ENCODE data around the gene AMBRA1. TPM values are rescaled to one million over a fixed set of nuclear protein-coding genes. Genes with fewer than 3 reads are reported as not detected.

The AMBRA1 gene
- total and polyA plus RNA-seq, 11 donors: 5.6 to 23.5 (median 16.2) TPM

DNA sequence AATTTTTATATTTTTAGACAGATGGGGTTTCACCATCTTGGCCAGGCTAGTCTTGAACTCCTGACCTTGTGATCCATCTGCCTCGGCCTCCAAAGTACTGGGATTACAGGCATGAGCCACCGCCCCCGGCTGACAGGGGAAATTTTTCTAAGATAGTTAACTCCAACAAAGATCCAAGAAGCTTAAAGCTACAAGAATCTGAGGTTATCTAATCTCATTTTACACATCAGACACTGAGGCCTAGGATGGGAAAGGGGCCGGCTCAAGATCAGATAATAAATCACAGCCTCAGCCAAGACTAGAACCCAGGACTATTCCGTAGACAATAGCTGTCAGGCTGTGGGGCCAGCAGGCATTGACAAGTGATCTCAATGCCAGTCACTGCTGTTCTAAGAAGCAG, 94.0 kb downstream of the AMBRA1 start:
- TF ChIP-seq CTCF (IDR thresholded peaks at IDR 0.05) (no peak), POLR2A (IDR thresholded peaks at IDR 0.05) (no peak)
- no peak overlapping the region for H3K4me3 ChIP-seq
- no peaks in the 10 kb centered on the region for H3K27me3 ChIP-seq
- H3K36me3 ChIP-seq: peaks cover 0 to 23% (median 17%) of the 10 kb centered on the region in 9 donors
- H3K27ac ChIP-seq: peak overlapping the region in 1 of 12 donors; percentile 26
- no peak for DNase-seq
- H3K9me3 ChIP-seq: no peaks in the 10 kb centered on the region
- peaks cover 0 to 39% (median 19%) of the 10 kb centered on the region in 12 donors for H3K4me1 ChIP-seq
- WGBS, 4 donors: 84 to 88% (median 86%) methylated on average over 5 of the region's 5 CpGs
- intact Hi-C loops (cut with DNase I): no loop called here
- no peak for ATAC-seq

- WGBS, 4 donors: 93 to 99% (median 94%) methylated on average over 2 of the region's 2 CpGs
- H3K27me3 ChIP-seq: no peaks in the 10 kb centered on the region
- H3K9me3 ChIP-seq: no peaks in the 10 kb centered on the region
- no peak overlapping the region for H3K4me3 ChIP-seq
- H3K27ac ChIP-seq: no peak overlapping the region
- intact Hi-C loops (cut with DNase I): no loop called here
- H3K4me1 ChIP-seq: peaks cover 0 to 39% (median 19%) of the 10 kb centered on the region in 12 donors
- ATAC-seq (no peak), DNase-seq (no peak)
- no peak for TF ChIP-seq POLR2A (IDR thresholded peaks at IDR 0.05)
- H3K36me3 ChIP-seq: peaks cover 0 to 22% (median 10%) of the 10 kb centered on the region in 9 donors
These were observed 94.9 kb downstream of the AMBRA1 start for GRCh38 chr11:46498968-46499367.

- Histone ChIP-seq H3K27me3 (no peaks in the 10 kb centered on the region), H3K27ac (peak overlapping the region in 2 of 12 donors; percentile 4 to 37), H3K9me3 (no peaks in the 10 kb centered on the region), H3K4me3 (no peak overlapping the region), H3K4me1 (peaks cover 0 to 44% (median 21%) of the 10 kb centered on the region in 12 donors), H3K36me3 (peaks cover 0 to 25% (median 11%) of the 10 kb centered on the region in 9 donors)
- no peak for DNase-seq
- no peak for ATAC-seq
- 26 to 33% (median 29%) methylated on average over 1 of the region's 1 CpG for WGBS, 4 donors
- TF ChIP-seq POLR2A (IDR thresholded peaks at IDR 0.05) (no peak), CTCF (IDR thresholded peaks at IDR 0.05) (no peak)
- intact Hi-C loops (cut with DNase I): no loop called here
These were observed 95.6 kb downstream of the AMBRA1 start for GRCh38 chr11:46498179-46498578.

DNA sequence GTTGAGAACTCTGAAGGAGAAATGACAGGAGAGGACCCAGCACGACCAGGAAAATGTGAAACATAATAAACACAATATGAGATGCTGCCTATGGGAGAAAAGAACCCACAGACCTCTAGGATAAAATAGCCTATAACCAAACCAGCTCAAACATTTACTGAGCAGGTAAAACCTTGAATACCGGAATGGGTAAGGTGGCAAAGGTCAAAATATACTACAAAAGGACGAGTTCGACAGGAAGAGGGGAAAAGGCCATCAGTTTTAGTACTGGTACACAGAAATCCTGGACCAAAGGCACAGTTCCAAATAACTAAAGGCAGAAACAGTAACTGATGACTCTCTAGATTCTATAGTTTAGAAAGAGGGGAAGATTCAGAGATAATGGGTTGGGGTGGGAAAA, 96.3 kb downstream of the AMBRA1 start:
- H3K36me3 ChIP-seq: peaks cover 0 to 32% (median 17%) of the 10 kb centered on the region in 9 donors
- no peaks in the 10 kb centered on the region for H3K27me3 ChIP-seq
- TF ChIP-seq CTCF (IDR thresholded peaks at IDR 0.05) (no peak), POLR2A (IDR thresholded peaks at IDR 0.05) (no peak)
- H3K4me3 ChIP-seq: no peak overlapping the region
- no peak for ATAC-seq
- H3K4me1 ChIP-seq: peaks cover 0 to 50% (median 25%) of the 10 kb centered on the region in 12 donors
- H3K9me3 ChIP-seq: no peaks in the 10 kb centered on the region
- WGBS, 4 donors: 61 to 74% (median 68%) methylated on average over 4 of the region's 4 CpGs
- intact Hi-C loops (cut with DNase I): no loop called here
- peak overlapping the region in 1 of 12 donors; percentile 37 for H3K27ac ChIP-seq
- no peak for DNase-seq

DNA sequence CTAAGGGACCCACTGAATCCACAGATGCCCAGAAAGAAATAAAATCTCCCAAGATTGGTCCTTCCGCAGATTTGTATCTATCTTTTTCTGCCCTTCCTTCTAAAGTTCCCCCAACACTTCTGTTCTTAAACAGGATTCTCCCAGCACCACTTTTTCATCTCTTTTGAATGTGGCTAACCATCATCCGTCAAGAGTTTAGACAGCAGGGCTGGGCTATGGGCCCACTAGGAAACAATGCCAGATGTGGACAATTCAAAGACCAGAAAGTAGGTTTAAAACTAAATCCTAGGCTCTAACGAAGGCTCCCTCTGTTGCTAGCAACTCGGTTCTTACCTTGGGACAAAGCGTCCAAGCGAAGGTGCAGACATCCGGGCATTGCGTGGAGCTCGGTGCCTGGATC, 100.0 kb downstream of the AMBRA1 start:
- 89 to 92% (median 91%) methylated on average over 9 of the region's 9 CpGs for WGBS, 4 donors
- no peaks in the 10 kb centered on the region for H3K9me3 ChIP-seq
- ATAC-seq (no peak), DNase-seq (no peak)
- H3K4me1 ChIP-seq: peaks cover 4 to 62% (median 40%) of the 10 kb centered on the region in 12 donors
- no peaks in the 10 kb centered on the region for H3K27me3 ChIP-seq
- peaks cover 0 to 41% (median 13%) of the 10 kb centered on the region in 9 donors for H3K36me3 ChIP-seq
- H3K27ac ChIP-seq: peak overlapping the region in 5 of 12 donors; percentile 3 to 61 (median 42)
- intact Hi-C loops (cut with DNase I): loop anchor here in 5 of 10 donors (5.0 kb wide), 2 partner anchors 34 to 39 kb away; no protein-coding TSS in a partner anchor
- TF ChIP-seq CTCF (IDR thresholded peaks at IDR 0.05) (no peak), POLR2A (IDR thresholded peaks at IDR 0.05) (no peak)
- no peak overlapping the region for H3K4me3 ChIP-seq
